Activated naive CD4-positive, alpha-beta T cell treated with anti-CD3 and anti-CD28 coated beads, Interleukin-2, amount 10 ng/mL, durations not matched to agents 7 days and 5 days (primary cell): Measurements from ENCODE around the gene GDPGP1.
"Not testable (repeated sequence)": the region's sequence is repeated elsewhere in the genome, so short reads cannot be mapped to it uniquely, and the experiment has no call there.

Experiments used
- CTCF ChIA-PET: fragments of 350-600 bp; sonication (Branson Sonifier 250); formaldehyde crosslinking; loops from one replicate; lab custom pipeline; 2021; ENCODE audit warnings: antibody characterized with exemption; lab: Charles Lee
- DNase-seq: peaks from one replicate; pipeline ENCODE4 v3.0.0-alpha.2; 2020
- H3K27ac Mint-ChIP-seq: one replicate; pipeline ENCODE4 v1.8.0; 2021; ENCODE audit warnings: mild to moderate bottlenecking, moderate library complexity, mixed read lengths
- H3K27me3 Mint-ChIP-seq: one replicate; pipeline ENCODE4 v1.8.0; 2021; ENCODE audit warnings: mild to moderate bottlenecking, mixed read lengths
- H3K36me3 Mint-ChIP-seq: one replicate; pipeline ENCODE4 v1.8.0; 2021; ENCODE audit warnings: mixed read lengths
- H3K4me1 Mint-ChIP-seq: one replicate; pipeline ENCODE4 v1.8.0; 2021; ENCODE audit warnings: mixed read lengths
- H3K4me3 Mint-ChIP-seq: one replicate; pipeline ENCODE4 v1.8.0; 2021; ENCODE audit warnings: mild to moderate bottlenecking, moderate library complexity, mixed read lengths
- H3K9me3 Mint-ChIP-seq: one replicate; pipeline ENCODE4 v1.8.0; 2021; ENCODE audit warnings: mixed read lengths

Gene GDPGP1

DNA sequence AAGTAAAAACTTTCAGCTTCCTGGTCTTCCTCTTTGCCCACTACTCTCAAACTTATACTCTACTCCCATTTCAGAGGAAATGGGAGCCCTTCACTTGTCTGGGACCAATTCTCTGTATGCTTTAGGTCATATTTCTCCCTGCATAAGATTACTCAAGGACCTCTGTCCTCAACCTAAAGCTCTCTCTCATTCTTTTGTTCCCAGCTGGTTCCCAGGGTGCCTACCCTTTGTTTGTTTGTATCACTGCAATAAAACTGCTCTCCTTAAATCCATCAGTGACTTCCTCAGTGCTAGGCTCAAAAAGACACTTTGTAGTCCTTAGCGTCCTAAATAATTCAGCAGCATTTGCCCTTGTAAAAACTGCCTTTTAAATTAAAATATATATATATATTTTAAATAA lies 34.4 kb downstream of the GDPGP1 start:
- Mint-ChIP-seq H3K27ac (no peak overlapping the region), H3K9me3 (no peaks in the 10 kb centered on the region), H3K27me3 (no peaks in the 10 kb centered on the region), H3K4me1 (peaks cover 64% of the 10 kb centered on the region), H3K4me3 (peak overlapping the region; percentile 34), H3K36me3 (peaks cover 43% of the 10 kb centered on the region)
- no peak for DNase-seq
- CTCF ChIA-PET, result interaction anchor here (1.1 to 1.9 kb wide), 2 partner anchors 25 to 126 kb away, joined by 4 to 6 read pairs; no protein-coding TSS in a partner anchor

DNA sequence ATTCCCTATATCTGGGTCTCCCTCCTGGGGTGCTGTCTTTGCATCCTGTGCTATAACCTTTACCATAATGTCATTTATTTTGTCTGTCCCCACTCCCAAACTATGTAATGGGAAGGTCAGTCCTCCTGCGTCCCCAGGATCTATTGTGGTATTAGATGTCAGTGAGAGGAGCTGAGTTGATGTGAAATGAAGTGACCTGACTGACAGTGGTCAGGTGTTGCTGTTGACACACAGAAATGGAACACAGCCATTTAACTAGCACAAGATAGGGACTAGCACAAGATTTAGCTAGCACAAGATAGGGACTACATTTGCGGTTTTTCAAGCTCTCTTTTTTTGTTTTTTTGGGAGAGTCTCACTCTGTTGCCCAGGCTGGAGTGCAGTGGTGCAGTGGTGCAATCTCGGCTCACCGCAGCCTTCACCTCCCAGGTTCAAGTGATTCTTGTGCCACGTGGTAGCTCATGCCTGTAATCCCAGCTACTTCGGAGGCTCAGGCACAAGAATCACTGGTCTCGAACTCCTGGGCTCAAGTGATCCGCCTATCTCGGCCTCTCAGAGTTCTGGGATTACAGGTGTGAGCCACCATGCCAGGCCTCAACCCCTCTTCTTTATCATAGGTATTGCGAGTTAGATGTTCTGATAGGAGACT lies 36.6 kb downstream of the GDPGP1 start:
- Mint-ChIP-seq H3K9me3 (no peaks in the 10 kb centered on the region), H3K27me3 (no peaks in the 10 kb centered on the region), H3K4me1 (peaks cover 49% of the 10 kb centered on the region), H3K27ac (no peak overlapping the region), H3K4me3 (no peak overlapping the region), H3K36me3 (peaks cover 53% of the 10 kb centered on the region)
- CTCF ChIA-PET, result interaction anchor here (1.0 to 1.6 kb wide), 5 partner anchors 10 to 30 kb away, joined by 3 to 6 read pairs (median 4); no protein-coding TSS in a partner anchor
- no peak for DNase-seq

DNA sequence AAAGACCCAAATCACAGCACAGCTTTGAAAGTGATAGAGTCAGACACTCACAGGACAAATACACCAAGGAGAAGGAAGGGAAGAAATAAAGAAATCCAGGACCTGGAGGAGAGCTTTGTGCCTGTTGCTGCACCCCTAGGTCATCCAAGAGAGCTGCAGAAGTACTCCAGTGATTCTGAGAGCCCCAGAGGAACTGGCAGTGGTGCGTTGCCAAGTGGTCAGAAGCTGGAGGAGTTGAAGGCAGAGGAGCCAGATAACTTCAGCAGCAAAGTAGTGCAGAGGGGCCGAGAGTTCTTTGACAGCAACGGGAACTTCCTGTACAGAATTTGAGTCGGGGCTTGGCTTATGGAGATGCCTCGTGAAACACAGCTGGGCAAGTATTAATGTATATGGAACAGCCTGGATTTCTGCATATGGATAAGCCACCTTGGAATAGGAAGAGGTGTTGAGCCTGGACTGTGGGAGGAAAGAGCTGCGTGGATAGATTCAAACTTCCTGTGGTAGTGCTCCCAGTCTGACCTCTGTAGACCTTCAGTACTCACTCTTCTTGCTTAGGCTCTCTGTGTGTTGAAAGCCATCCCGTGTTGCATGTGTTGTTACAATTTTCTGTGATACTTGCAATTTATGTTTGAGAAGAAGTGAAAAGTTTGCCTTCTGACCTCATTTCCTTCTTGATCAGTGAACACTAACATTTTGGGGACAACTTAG lies 37.6 kb downstream of the GDPGP1 start:
- no peak for DNase-seq
- Mint-ChIP-seq H3K4me3 (no peak overlapping the region), H3K27ac (no peak overlapping the region), H3K36me3 (peaks cover 57% of the 10 kb centered on the region), H3K27me3 (no peaks in the 10 kb centered on the region), H3K9me3 (no peaks in the 10 kb centered on the region), H3K4me1 (peaks cover 47% of the 10 kb centered on the region)
- CTCF ChIA-PET, result interaction anchor here (1.0 to 1.7 kb wide), 6 partner anchors 9 to 48 kb away, joined by 3 to 6 read pairs (median 4); no protein-coding TSS in a partner anchor

DNA sequence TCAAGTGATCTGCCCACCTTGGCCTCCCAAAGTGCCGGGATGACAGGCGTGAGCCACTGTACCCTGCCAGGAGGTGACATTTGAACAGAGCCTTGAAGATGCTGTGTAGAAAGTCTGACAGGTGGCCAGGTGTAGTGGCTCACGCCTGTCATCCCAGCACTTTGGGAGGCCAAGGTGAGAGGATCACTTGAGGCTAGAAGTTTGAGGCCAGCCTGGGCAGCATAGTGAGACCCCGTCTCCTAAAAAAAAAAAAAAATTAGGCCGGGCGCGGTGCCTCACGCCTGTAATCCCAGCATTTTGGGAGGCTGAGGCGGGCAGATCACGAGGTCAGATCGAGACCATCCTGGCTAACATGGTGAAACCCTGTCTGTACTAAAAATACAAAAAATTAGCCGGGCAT lies 44.5 kb downstream of the GDPGP1 start:
- CTCF ChIA-PET, H3K9me3 Mint-ChIP-seq, H3K4me3 Mint-ChIP-seq, H3K27ac Mint-ChIP-seq, H3K27me3 Mint-ChIP-seq, DNase-seq, H3K4me1 Mint-ChIP-seq: not testable (repeated sequence)
- peaks cover 14% of the 10 kb centered on the region for H3K36me3 Mint-ChIP-seq

DNA sequence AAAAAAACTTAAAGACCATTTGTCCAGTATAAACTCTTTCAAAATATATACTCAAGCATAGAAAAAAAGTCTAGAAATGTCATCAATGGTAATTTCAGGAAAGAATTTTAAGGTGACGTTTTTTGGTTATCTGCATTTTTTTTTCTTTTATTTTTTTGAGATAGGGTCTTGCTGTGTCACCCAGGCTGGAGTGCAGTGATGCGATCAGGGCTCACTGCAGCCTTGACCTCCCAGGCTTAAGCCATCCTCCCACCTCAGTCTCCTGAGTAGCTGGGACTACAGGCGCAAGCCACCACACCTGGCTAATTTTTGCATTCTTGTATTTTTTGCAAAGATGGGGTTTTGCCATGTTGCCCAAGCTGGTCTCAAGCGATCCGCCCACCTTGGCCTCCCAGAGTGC lies 46.7 kb downstream of the GDPGP1 start:
- not testable (repeated sequence) for H3K9me3 Mint-ChIP-seq, H3K27me3 Mint-ChIP-seq, H3K36me3 Mint-ChIP-seq, H3K27ac Mint-ChIP-seq, DNase-seq, H3K4me1 Mint-ChIP-seq, H3K4me3 Mint-ChIP-seq
- CTCF ChIA-PET, result interaction anchor here (1.0 to 1.2 kb wide), 4 partner anchors 10 to 137 kb away, joined by 3 read pairs; no protein-coding TSS in a partner anchor

DNA sequence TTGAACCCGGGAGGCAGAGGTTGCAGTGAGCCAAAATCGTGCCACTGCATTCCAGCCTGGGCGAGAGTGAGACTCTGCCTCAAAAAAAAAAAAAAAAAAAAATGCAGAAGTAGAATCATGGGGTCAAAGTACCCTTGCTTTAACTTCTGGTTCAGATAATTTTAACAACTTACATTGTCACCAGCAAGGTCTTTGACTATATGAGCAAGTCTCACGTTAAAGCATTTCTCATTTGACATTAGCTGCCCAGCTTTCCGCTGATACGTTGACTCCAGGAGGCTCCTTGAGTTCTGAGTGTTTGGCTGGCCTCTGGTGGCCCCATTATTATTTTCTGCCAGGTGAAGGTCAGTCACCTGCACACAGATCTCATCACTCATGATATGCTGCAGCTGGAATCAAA lies 47.6 kb downstream of the GDPGP1 start:
- H3K27me3 Mint-ChIP-seq, DNase-seq, H3K4me1 Mint-ChIP-seq, H3K27ac Mint-ChIP-seq, H3K9me3 Mint-ChIP-seq, H3K4me3 Mint-ChIP-seq, H3K36me3 Mint-ChIP-seq: not testable (repeated sequence)
- CTCF ChIA-PET, result interaction anchor here (2.8 kb wide), 1 partner anchor 12 kb away, joined by 12 read pairs; no protein-coding TSS in a partner anchor

DNA sequence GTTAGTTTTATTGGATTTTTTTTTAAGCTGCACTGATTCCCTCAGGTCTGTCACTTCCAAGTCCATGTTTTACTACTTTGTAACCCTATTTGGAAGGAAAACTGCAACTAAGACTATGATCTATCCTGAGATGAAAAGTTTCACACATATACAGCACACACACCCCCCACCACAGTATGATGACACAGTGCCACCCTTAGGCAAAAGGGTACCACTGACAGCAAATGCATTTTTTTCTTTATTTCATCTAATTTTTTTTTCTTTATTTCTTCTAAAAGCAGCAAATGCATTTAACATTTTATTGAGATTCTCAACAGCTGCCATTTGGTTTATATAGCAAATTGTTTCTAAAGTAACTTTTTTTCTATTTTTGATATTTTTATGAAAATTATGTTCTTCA lies 52.7 kb downstream of the GDPGP1 start:
- Mint-ChIP-seq H3K9me3 (no peaks in the 10 kb centered on the region), H3K27ac (no peak overlapping the region)

DNA sequence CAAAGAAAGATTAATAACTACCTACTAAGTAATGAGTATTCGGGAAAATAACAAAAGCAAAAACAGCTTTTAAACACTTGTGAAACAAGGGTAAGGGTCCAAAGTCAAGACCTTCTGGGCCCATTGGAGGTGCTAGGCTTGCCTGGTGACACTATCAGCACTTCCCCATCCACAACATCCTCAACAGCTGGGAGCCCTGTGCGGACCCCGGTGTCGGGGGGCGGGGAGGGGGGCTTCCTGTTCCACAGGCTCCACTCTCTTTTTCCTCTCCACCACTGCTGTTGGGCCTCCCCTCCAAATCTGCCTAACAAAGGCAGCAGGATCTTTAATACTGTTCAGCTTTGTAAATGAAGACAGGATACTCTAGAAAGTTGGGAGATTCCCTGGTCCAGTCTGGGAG lies 53.1 kb downstream of the GDPGP1 start:
- H3K4me1 Mint-ChIP-seq, result no peaks in the 10 kb centered on the region
- no peaks in the 10 kb centered on the region for H3K36me3 Mint-ChIP-seq
- no peak overlapping the region for H3K4me3 Mint-ChIP-seq
- no peak overlapping the region for H3K27ac Mint-ChIP-seq
- CTCF ChIA-PET, result interaction anchor here (0.5 to 3.6 kb wide), 10 partner anchors 9 to 178 kb away, joined by 3 to 14 read pairs (median 5); partner anchors contain the start of gene TTLL13
- no peaks in the 10 kb centered on the region for H3K27me3 Mint-ChIP-seq
- H3K9me3 Mint-ChIP-seq, result no peaks in the 10 kb centered on the region
- no peak for DNase-seq

More for the DNA sequence above, 52.7 kb downstream of the GDPGP1 start:
- H3K4me3 Mint-ChIP-seq, result no peak overlapping the region
- H3K36me3 Mint-ChIP-seq, result no peaks in the 10 kb centered on the region
- H3K27me3 Mint-ChIP-seq, result no peaks in the 10 kb centered on the region
- CTCF ChIA-PET, result interaction anchor here (0.5 to 3.6 kb wide), 8 partner anchors 9 to 178 kb away, joined by 3 to 14 read pairs (median 5); no protein-coding TSS in a partner anchor
- peak; percentile 57 for DNase-seq
- no peaks in the 10 kb centered on the region for H3K4me1 Mint-ChIP-seq

DNA sequence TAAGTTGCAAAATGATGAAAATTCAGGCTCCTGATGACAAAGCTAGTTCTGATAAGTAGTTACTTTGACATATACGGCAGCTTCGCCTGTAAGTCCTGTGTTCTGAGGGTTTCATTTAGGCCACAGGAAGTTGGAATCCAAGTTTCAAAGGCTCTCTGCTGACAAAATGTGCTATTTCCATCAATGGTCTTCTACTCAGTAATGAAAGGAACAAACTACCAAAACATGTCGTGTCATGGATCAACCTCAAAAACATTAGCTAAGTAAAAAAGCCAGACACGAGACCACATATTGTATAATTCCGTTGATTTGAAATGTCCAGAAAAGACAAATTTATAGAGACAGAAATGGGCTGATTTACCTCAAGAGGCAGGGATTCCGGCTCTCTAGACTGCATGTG lies 53.9 kb downstream of the GDPGP1 start:
- Mint-ChIP-seq H3K27ac (no peak overlapping the region), H3K27me3 (no peaks in the 10 kb centered on the region), H3K9me3 (no peaks in the 10 kb centered on the region), H3K4me1 (no peaks in the 10 kb centered on the region), H3K4me3 (no peak overlapping the region), H3K36me3 (no peaks in the 10 kb centered on the region)
- no peak for DNase-seq
- CTCF ChIA-PET, result interaction anchor here (0.6 to 3.6 kb wide), 7 partner anchors 15 to 290 kb away, joined by 3 to 14 read pairs (median 5); partner anchors contain the start of gene TTLL13

DNA sequence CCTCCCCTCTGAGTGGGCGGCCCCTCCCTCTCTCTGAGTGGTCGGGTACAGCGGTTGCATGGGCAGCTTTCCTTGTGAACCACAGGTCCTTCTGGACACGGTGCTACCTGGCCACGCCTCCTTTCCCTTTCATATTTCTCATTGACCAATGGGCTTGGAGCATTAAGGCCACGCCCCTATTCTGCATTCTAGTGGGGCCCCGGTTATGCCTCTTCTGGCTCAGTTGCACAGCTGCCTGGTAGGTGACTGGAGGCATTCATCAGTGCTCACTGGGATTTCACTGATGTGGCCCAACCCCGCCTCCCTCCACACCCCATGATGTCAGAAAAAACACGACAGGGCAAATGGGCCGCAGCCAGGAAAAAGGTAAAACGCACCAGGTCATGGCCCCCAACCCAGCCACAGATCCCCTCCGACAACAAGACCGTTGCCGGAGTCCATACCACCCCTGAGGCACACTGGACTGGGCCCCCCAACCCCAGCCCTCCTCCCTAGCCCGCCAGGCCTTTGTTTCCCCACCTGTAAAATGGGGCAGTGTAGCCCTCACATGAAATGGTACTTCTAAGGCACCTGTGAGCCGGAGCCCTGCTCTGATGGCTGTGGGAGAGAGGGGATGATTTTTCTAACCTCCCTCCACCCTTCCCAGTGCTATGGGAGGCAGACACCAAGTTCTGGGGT lies 57.8 kb downstream of the GDPGP1 start:
- Mint-ChIP-seq H3K4me1 (peaks cover 9% of the 10 kb centered on the region), H3K27me3 (peaks cover 24% of the 10 kb centered on the region), H3K36me3 (no peaks in the 10 kb centered on the region), H3K27ac (no peak overlapping the region), H3K4me3 (no peak overlapping the region), H3K9me3 (no peaks in the 10 kb centered on the region)
- peak; percentile 44 for DNase-seq
- CTCF ChIA-PET, result interaction anchor here (0.6 to 7.2 kb wide), 4 partner anchors 12 to 689 kb away, joined by 3 to 91 read pairs (median 10); no protein-coding TSS in a partner anchor

DNA sequence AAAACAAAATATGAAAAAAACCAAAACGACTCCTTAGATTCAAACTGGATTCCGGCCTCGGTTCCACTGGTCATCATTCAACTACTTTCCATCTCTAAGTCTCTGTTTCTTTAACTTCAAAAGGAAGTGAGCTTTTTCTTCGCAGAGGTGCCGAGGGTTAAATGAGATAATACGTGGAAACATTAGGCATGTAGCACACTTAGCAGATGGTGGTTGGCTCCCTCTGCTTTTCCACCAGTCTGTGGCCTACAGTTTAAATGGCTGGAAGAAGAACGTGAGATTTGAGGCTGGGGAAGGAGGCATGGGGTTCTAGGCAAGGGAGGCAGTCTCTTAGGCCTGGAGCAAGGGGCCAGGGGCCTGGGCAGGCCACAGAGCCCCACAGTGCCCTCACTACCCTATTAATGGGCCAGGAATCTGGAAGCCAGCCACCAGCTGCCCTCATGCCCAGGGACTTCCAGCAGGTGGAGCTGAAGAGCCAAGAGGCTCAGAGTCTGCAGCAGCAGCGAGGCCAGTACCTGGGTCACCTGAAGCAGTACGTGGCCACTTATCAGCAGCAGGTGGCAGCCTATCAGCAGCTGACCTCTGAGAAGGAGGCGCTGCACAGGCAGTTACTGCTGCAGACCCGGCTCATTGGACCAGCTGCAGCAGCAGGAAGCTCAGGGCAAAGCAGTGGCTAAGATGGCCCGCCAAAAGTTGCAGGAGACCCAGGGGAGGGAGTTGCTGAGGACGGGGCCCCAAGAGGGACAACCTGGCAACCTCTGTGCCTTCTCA lies 59.2 kb downstream of the GDPGP1 start:
- CTCF ChIA-PET, result interaction anchor here (0.5 to 7.2 kb wide), 27 partner anchors 10 to 640 kb away, joined by 3 to 91 read pairs (median 4); partner anchors contain the start of genes CIB1, GDPGP1 and HDDC3
- not testable (repeated sequence) for H3K4me3 Mint-ChIP-seq

DNA sequence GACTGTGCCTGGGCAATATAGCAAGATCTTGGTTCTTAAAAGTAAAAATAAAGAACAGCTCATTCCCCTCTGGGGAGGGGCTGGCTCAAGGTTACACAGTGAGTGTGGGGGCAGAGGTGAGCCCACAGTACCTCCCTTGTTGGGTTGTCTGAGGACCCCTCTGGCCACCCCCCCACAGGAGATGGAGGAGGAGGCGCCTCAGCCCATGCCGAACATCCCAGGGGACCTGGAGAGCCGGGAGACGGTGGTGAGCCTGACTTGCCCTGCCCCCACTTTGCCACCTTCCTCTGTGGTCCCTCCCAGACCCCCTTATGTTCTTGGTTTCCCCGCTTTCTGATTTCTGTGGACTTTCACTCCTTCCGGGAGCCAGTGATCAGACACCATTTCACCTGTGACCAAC lies 60.1 kb downstream of the GDPGP1 start:
- Mint-ChIP-seq H3K36me3 (no peaks in the 10 kb centered on the region), H3K27me3 (peaks cover 25% of the 10 kb centered on the region), H3K4me1 (peaks cover 12% of the 10 kb centered on the region), H3K4me3 (no peak overlapping the region), H3K27ac (no peak overlapping the region), H3K9me3 (no peaks in the 10 kb centered on the region)
- CTCF ChIA-PET, result interaction anchor here (0.5 to 7.2 kb wide), 14 partner anchors 10 to 639 kb away, joined by 3 to 91 read pairs (median 6); partner anchors contain the start of genes CIB1, GDPGP1 and HDDC3
- DNase-seq, result no peak

More for the DNA sequence above, 59.2 kb downstream of the GDPGP1 start:
- not testable (repeated sequence) for H3K9me3 Mint-ChIP-seq, H3K36me3 Mint-ChIP-seq
- peak; percentile 85 for DNase-seq
- peaks cover 12% of the 10 kb centered on the region for H3K4me1 Mint-ChIP-seq
- H3K27me3 Mint-ChIP-seq, result peaks cover 24% of the 10 kb centered on the region
- peak overlapping the region; percentile 28 for H3K27ac Mint-ChIP-seq

DNA sequence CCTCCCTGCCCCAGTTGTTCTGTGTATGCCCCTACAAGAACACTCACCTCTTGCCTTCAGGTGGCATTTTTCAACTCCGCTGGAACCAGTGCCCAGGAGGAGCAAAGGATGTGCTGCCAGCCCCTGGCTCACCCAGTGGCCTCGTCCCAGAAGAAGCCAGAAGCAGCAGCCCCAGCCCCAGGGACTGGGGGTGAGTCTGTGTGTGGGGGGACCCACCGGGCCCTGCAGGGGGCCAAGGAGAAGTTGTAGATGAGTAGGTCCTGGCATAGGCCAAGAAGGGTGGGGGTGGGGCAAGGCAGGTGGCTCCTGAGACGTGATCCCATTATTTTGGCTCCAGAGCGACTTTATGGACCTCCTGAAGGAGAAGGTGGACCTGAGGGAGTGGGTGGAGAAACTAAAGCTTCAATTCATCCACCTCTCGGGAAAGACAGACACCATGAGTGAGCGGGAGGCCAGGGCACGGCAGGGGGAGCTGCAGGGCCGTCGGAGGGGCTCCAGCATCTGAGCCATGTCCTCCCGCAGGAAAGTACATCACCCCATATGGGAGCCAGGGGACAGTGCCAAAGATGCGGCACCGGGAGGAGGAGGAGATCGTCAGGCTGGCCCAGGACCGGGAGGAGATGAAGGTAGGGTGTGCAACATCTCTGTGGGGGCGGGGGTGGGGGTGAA lies 60.7 kb downstream of the GDPGP1 start:
- CTCF ChIA-PET, result interaction anchor here (0.7 to 7.2 kb wide), 4 partner anchors 9 to 25 kb away, joined by 3 to 91 read pairs (median 15); no protein-coding TSS in a partner anchor
- DNase-seq, result no peak
- Mint-ChIP-seq H3K36me3 (no peaks in the 10 kb centered on the region), H3K4me3 (no peak overlapping the region), H3K27me3 (peaks cover 31% of the 10 kb centered on the region), H3K4me1 (peaks cover 12% of the 10 kb centered on the region), H3K9me3 (no peaks in the 10 kb centered on the region), H3K27ac (no peak overlapping the region)
